Prostate gland (tissue), 2 donors: ENCODE measurements around the gene RNF223. TPM values are rescaled to one million over a fixed set of nuclear protein-coding genes. Genes with fewer than 3 reads are reported as not detected.

ENCODE experiments used
- DNase-seq: peaks from one replicate; pipeline ENCODE4 v3.0.0-alpha.2; 2019; ENCODE audit warnings: low spot score
- H3K27ac ChIP-seq, 2 donors: fragments of 200-600 bp; sonication (generic); 2 replicates each; pipeline ENCODE4 v1.5.1; 2017 to 2019
- H3K27me3 ChIP-seq: fragments of 200-600 bp; sonication (generic); replicated peaks from 2 replicates; pipeline ENCODE4 v1.5.1; 2019; ENCODE audit not compliant: insufficient read depth
- H3K36me3 ChIP-seq, 2 donors: fragments of 200-600 bp; sonication (generic); 1 replicate in 1 of 2; 2 replicates in 1 of 2; pipeline versions ENCODE4 v1.5.1 to v1.8.1; 2017 to 2019
- H3K4me1 ChIP-seq: fragments of 200-600 bp; sonication (generic); replicated peaks from 2 replicates; pipeline ENCODE4 v1.5.1; 2019
- H3K4me3 ChIP-seq, 2 donors: fragments of 200-600 bp; sonication (generic); 2 replicates each; pipeline ENCODE4 v1.5.1; 2017 to 2019
- H3K9me3 ChIP-seq: fragments of 200-600 bp; sonication (generic); 2 replicates; pipeline ENCODE4 v1.5.1; 2017
- POLR2A ChIP-seq: fragments of 450-650 bp; IDR thresholded peaks from one replicate; pipeline ENCODE4 v1.6.1; 2016; ENCODE audit warnings: antibody characterized with exemption, mild to moderate bottlenecking
- POLR2AphosphoS5 ChIP-seq: sonication (generic); formaldehyde crosslinking; IDR thresholded peaks from one replicate; pipeline ENCODE4 v1.6.1; 2017; ENCODE audit warnings: antibody characterized with exemption
- WGBS: methylation state at CpG from one replicate; pipeline ENCODE4 v1.1.5; 2018; 5-methylcytosine and 5-hydroxymethylcytosine counted together
- intact Hi-C: fragments of 100-400 bp; cut with DNase I; formaldehyde crosslinking; loops from one replicate; pipeline ENCODE4 v1.14.2; 2022
- total RNA-seq, 2 donors: library from RNA; depleted of rRNA; stranded (reverse); fragments of >200 nt; gene quantifications; one replicate each; pipeline ENCODE4 v1.1.0, GENCODE V29; 2016
- TF ChIP-seq, protein P1 (sequence below), 4 experiments: fragments of 200-600 bp in 2 of 4; fragments of 450-650 bp in 2 of 4; sonication (generic) in 2 of 4; IDR thresholded peaks; 1 replicate in 3 of 4; 2 replicates in 1 of 4; pipeline ENCODE4 v1.5.1; 2016 to 2019; ENCODE audit warnings: antibody characterized with exemption in 4 of 4, mild to moderate bottlenecking in 2 of 4, moderate library complexity in 2 of 4

Gene RNF223
- total RNA-seq, 2 donors from 2014 or later: 1.4 to 1.8 TPM

DNA sequence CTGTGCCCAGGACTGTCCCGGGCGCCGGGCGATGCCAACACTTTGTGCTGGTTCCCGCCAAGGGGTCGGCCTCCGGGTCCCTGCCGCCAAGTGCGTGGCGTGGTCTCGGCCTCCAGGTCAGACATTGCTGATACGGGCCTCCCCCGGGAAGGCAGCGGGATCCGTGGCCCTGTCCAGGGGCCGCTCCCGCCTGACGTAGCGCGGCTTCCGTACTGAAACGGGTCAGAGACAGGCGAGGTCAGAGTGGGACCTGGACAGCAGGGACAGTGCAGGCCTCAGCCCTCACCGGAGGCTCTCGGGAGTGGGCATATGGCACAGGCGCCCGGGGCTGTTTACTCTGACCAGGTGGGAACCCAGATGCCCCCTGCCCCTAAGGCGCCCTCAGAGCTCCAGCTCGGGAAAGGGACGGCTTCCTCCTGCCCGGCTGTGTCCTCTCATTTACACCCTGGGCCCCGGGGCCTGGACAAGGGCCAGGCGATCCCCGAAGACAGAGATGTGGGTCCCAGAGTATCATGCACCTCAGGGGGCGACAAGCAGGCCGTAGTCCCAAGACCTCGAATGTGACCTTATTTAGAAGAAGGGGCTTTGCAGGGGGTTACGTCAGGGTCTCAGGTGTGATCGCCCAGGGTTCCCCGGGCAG, 8.8 kb upstream of the RNF223 start:
- DNase-seq: no peak
- Histone ChIP-seq H3K36me3 (no peaks in the 10 kb centered on the region), H3K27ac (no peak overlapping the region), H3K4me1 (peaks cover 9% of the 10 kb centered on the region), H3K4me3 (no peak overlapping the region), H3K9me3 (no peaks in the 10 kb centered on the region), H3K27me3 (no peaks in the 10 kb centered on the region)
- 92% methylated on average over 35 of the region's 40 CpGs for WGBS
- TF ChIP-seq POLR2AphosphoS5 (no peak), POLR2A (no peak)
- TF ChIP-seq, protein P1, sequence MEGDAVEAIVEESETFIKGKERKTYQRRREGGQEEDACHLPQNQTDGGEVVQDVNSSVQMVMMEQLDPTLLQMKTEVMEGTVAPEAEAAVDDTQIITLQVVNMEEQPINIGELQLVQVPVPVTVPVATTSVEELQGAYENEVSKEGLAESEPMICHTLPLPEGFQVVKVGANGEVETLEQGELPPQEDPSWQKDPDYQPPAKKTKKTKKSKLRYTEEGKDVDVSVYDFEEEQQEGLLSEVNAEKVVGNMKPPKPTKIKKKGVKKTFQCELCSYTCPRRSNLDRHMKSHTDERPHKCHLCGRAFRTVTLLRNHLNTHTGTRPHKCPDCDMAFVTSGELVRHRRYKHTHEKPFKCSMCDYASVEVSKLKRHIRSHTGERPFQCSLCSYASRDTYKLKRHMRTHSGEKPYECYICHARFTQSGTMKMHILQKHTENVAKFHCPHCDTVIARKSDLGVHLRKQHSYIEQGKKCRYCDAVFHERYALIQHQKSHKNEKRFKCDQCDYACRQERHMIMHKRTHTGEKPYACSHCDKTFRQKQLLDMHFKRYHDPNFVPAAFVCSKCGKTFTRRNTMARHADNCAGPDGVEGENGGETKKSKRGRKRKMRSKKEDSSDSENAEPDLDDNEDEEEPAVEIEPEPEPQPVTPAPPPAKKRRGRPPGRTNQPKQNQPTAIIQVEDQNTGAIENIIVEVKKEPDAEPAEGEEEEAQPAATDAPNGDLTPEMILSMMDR (IDR thresholded peaks at IDR 0.05): no peak
- intact Hi-C loops: no loop called here

DNA sequence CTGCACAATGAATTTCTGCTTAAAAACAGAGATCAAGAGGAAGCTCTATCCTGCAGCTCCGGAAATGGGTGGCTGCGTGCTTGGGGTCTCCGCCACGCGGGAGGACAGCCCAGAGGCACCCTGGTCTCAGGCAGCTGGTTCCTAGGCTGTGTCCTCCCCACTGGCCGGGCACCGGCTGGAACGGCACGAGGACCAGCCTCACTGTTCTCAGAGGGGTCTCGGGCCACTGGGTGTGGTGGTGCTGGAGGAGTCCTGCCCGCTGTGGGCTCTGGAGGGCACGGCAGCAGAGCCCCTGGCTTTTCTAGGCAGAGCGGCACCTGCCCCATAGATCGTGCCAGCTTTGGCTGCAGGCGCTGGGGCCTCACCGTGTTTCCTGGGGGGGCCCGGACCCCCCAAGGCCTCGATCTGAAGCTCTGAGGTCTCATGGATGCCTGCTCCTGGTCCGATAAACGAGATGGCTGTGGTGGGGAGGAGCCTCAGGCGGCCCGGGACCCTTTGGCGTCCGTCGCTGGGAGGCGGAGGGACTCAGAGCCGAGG, 8.2 kb upstream of the RNF223 start:
- no peak for DNase-seq
- 87% methylated on average over 22 of the region's 27 CpGs for WGBS
- H3K9me3 ChIP-seq: no peaks in the 10 kb centered on the region
- intact Hi-C loops: no loop called here
- TF ChIP-seq, protein P1 (IDR thresholded peaks at IDR 0.05): no peak
- no peak for TF ChIP-seq POLR2A
- no peak for TF ChIP-seq POLR2AphosphoS5
- no peaks in the 10 kb centered on the region for H3K36me3 ChIP-seq
- H3K4me1 ChIP-seq: peaks cover 9% of the 10 kb centered on the region
- no peak overlapping the region for H3K27ac ChIP-seq
- no peaks in the 10 kb centered on the region for H3K27me3 ChIP-seq
- H3K4me3 ChIP-seq: no peak overlapping the region

DNA sequence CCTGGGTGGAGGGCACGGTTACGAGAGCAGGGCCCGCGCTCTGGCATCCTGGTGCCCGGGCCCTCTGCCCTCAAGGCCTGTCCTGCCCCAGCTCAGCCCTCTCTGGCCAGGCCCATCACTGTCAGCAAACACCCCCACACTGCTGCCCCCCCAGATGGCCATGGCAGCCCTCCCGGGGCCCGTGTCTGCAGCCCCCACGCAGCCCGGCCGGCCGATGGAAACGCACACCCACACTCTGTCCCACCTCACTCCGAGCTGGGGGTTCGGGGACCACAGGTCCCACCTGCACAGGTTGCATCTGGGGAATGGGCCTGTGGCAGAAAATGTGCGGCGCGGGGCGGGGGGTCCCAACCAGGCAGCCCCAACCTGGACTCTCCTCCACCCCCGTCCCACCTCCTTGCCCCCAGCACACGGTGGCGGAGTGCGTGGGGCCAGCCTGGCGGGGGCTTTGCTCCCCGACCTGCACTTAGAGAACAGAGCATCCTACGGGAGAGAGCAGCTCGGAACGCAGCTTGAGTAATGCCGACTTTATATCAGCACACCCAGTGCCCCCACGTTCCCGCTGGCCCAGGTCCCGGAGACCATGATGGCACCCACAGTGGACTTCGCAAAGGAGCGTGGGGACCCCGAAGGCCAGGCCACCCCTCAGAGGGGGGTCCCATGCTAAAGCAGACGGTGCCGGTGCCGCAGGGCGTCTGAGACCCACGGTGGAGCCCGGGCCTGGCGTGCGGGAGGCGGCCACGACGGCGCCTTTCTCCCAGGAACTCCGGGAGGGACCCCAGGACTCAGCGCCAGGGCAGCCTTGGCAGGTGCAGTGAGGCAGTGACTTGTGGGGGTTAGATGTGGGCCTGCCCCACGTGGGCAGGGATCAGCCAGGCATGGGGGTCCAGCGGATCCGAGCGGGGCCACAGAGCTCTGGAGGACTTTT, 7.5 kb upstream of the RNF223 start:
- Histone ChIP-seq H3K27ac (no peak overlapping the region), H3K4me3 (no peak overlapping the region), H3K9me3 (no peaks in the 10 kb centered on the region), H3K4me1 (peaks cover 9% of the 10 kb centered on the region), H3K36me3 (no peaks in the 10 kb centered on the region), H3K27me3 (no peaks in the 10 kb centered on the region)
- no peak for DNase-seq
- TF ChIP-seq POLR2A (no peak), POLR2AphosphoS5 (no peak)
- TF ChIP-seq, protein P1 (IDR thresholded peaks at IDR 0.05): no peak
- 89% methylated on average over 44 of the region's 52 CpGs for WGBS
- intact Hi-C loops: no loop called here

DNA sequence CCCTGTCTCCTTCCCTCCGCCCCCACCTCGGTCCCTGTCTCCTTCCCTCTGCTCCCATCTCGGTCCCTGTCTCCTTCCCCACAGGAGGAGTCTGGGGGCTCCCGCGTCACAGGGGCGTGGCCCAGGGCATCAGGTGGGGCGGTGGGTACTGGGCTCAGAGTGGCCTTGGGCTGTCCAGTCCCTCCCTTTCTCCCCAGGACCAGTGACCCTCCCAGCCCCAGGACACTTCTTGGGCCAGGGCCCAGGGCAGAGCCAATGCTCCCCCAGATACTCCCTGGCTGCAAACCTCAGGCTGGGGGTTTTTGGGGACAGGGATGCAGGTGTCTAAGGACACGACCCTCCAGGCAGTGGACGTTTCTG, 6.8 kb upstream of the RNF223 start:
- no peaks in the 10 kb centered on the region for H3K9me3 ChIP-seq
- intact Hi-C loops: no loop called here
- no peak overlapping the region for H3K4me3 ChIP-seq
- H3K4me1 ChIP-seq: peaks cover 9% of the 10 kb centered on the region
- TF ChIP-seq, protein P1 (IDR thresholded peaks at IDR 0.05): no peak
- no peak for TF ChIP-seq POLR2AphosphoS5
- no peak for TF ChIP-seq POLR2A
- H3K27ac ChIP-seq: no peak overlapping the region
- no peaks in the 10 kb centered on the region for H3K36me3 ChIP-seq
- no peaks in the 10 kb centered on the region for H3K27me3 ChIP-seq
- no peak for DNase-seq
- 45% methylated on average over 9 of the region's 9 CpGs for WGBS
